ENCODE measurements around the gene CD101. TPM values are rescaled to one million over a fixed set of nuclear protein-coding genes. Genes with fewer than 3 reads are reported as not detected.

CD101 gene
- total RNA-seq, 1 experiment from 2014 or later = 1.8 TPM

GRCh38 chr1:117014209-117014608 lies 12.6 kb downstream of the CD101 start:
- Histone ChIP-seq H4K8ac (replicated peaks; ENCODE audit: insufficient read length, low read depth, low read length) (no peak overlapping the region), H4K20me1 (ENCODE audit: control insufficient read depth, insufficient read depth, insufficient read length) (no peaks in the 10 kb centered on the region), H3K27me3 (ENCODE audit: insufficient read depth, low read length) (no peaks in the 10 kb centered on the region), H3K14ac (ENCODE audit: insufficient read depth, low read length) (no peak overlapping the region), H2BK20ac (ENCODE audit: low read depth, low read length, poor library complexity, severe bottlenecking) (no peak overlapping the region), H2BK5ac (ENCODE audit: insufficient read length, low read length) (no peak overlapping the region), H4K5ac (ENCODE audit: insufficient read length, low read depth, low read length) (no peak overlapping the region), H3K23me2 (ENCODE audit: insufficient read length, low read depth, low read length, poor library complexity, severe bottlenecking) (no peaks in the 10 kb centered on the region), H2BK120ac (ENCODE audit: low read depth, low read length, poor library complexity, severe bottlenecking) (no peak overlapping the region), H3K9ac (ENCODE audit: extremely low read depth, insufficient read length, low read length) (no peak overlapping the region), H3K79me2 (ENCODE audit: insufficient read depth, low read length) (no peaks in the 10 kb centered on the region), H2BK12ac (ENCODE audit: insufficient read length, low read depth, low read length) (no peak overlapping the region), H3K79me1 (ENCODE audit: insufficient read depth, low read depth, low read length, poor library complexity, severe bottlenecking) (no peaks in the 10 kb centered on the region), H3K27ac (ENCODE audit: insufficient read length, low read depth, low read length) (no peak overlapping the region), H2BK15ac (ENCODE audit: low read depth, low read length) (no peak overlapping the region), H2AK5ac (ENCODE audit: insufficient read length, low read length) (no peak overlapping the region), H3K9me3 (ENCODE audit: control insufficient read depth, low read depth, low read length) (no peaks in the 10 kb centered on the region), H3T11ph (ENCODE audit: low read length) (no peak overlapping the region), H2AFZ (ENCODE audit: low read length) (no peak overlapping the region), H3K23ac (ENCODE audit: insufficient read length, low read depth, low read length) (no peak overlapping the region), H4K91ac (ENCODE audit: insufficient read length, low read depth, low read length) (no peak overlapping the region), H3K18ac (ENCODE audit: insufficient read length, low read depth, low read length) (no peak overlapping the region), H3K4ac (ENCODE audit: low read depth, low read length) (no peak overlapping the region), H3K4me2 (ENCODE audit: insufficient read depth, insufficient read length, low read length) (no peak overlapping the region), H3K56ac (ENCODE audit: insufficient read length, low read depth, low read length) (no peak overlapping the region), H3K4me1 (ENCODE audit: insufficient read depth, low read length) (peaks cover 3% of the 10 kb centered on the region; the same call in 1 of the 2 replicates)
- Mint-ChIP-seq H3K27ac (no peak overlapping the region), H3K4me1 (peaks cover 14 to 24% of the 10 kb centered on the region in 2 experiments), H3K36me3 (ENCODE audit: insufficient read depth in 1 of 3, low read depth in 3 of 3) (no peaks in the 10 kb centered on the region), H3K9me3 (no peaks in the 10 kb centered on the region), H3K27me3 (ENCODE audit: low read depth) (no peaks in the 10 kb centered on the region), H3K4me3 (no peak overlapping the region)
- no peak for DNase-seq
- TF ChIP-seq CTCF (conservative IDR thresholded peaks at IDR 0.05) = no peak
- no CpG with 5 or more reads among the region's 5 CpGs for WGBS (ENCODE audit: extremely low coverage, insufficient read length, low lambda C conversion rate)

Data from H9 (cell line).